GM19372 (cell line): ENCODE results near the gene RFC2.
A peak's percentile ranks its signal among the peaks of the same experiment; 100 is the strongest.
"Not testable (repeated sequence)": the region's sequence is repeated elsewhere in the genome, so short reads cannot be mapped to it uniquely, and the experiment has no call there.

Experiments used
- ATAC-seq: cut with Tn5 transposase; IDR thresholded peaks from one replicate; pipeline ENCODE4 v1.9.1; 2021; ENCODE audit warnings: mild to moderate bottlenecking, low read depth, moderate library complexity; ENCODE audit not compliant: unreplicated experiment

Gene RFC2

GRCh38 chr7:74221713-74222112 lies 32.5 kb downstream of the RFC2 start:
- no peak for ATAC-seq

- ATAC-seq = no peak
These were observed 34.0 kb downstream of the RFC2 start for GRCh38 chr7:74220229-74220628.

GRCh38 chr7:74219416-74219815 lies 34.8 kb downstream of the RFC2 start:
- ATAC-seq = no peak

- no peak for ATAC-seq
These were observed 35.9 kb downstream of the RFC2 start for GRCh38 chr7:74218343-74218698.

- peak; percentile 63 for ATAC-seq
These were observed 36.5 kb downstream of the RFC2 start for GRCh38 chr7:74217455-74218342.

- no peak for ATAC-seq
These were observed 37.8 kb downstream of the RFC2 start for GRCh38 chr7:74216361-74216761.

GRCh38 chr7:74215921-74216320 lies 38.3 kb downstream of the RFC2 start:
- no peak for ATAC-seq

- ATAC-seq = no peak
These were observed 39.2 kb downstream of the RFC2 start for GRCh38 chr7:74214816-74215630.

- ATAC-seq = no peak
These were observed 41.5 kb downstream of the RFC2 start for GRCh38 chr7:74212661-74213060.

GRCh38 chr7:74208241-74208640 lies 46.0 kb downstream of the RFC2 start:
- ATAC-seq = not testable (repeated sequence)

- no peak for ATAC-seq
These were observed 46.6 kb downstream of the RFC2 start for GRCh38 chr7:74207586-74207985.

GRCh38 chr7:74206589-74207120 lies 47.5 kb downstream of the RFC2 start:
- no peak for ATAC-seq

- ATAC-seq = not testable (repeated sequence)
These were observed 48.1 kb downstream of the RFC2 start for GRCh38 chr7:74206052-74206451.

GRCh38 chr7:74203956-74204618 lies 50.1 kb downstream of the RFC2 start:
- ATAC-seq = no peak

GRCh38 chr7:74202841-74203556 lies 51.2 kb downstream of the RFC2 start:
- no peak for ATAC-seq

GRCh38 chr7:74199551-74200355 lies 54.4 kb downstream of the RFC2 start:
- ATAC-seq = no peak

GRCh38 chr7:74197449-74198124 lies 56.6 kb downstream of the RFC2 start:
- no peak for ATAC-seq

GRCh38 chr7:74195968-74196654 lies 58.1 kb downstream of the RFC2 start:
- not testable (repeated sequence) for ATAC-seq
